ENCODE measurements around the gene SZRD1.
A peak's percentile ranks its signal among the peaks of the same experiment; 100 is the strongest.

SZRD1 gene

GRCh38 chr1:16397120-16397519 is 30.1 kb downstream of the SZRD1 start:
- DNase-seq, result no peak

GRCh38 chr1:16398371-16398953 is 31.4 kb downstream of the SZRD1 start:
- DNase-seq, result no peak

GRCh38 chr1:16402742-16403141 is 35.7 kb downstream of the SZRD1 start:
- no peak for DNase-seq

- no peak for DNase-seq
Observed at GRCh38 chr1:16405441-16405840, 38.4 kb downstream of the SZRD1 start.

GRCh38 chr1:16406868-16407267 is 39.8 kb downstream of the SZRD1 start:
- DNase-seq, result no peak

- DNase-seq, result no peak
Observed at GRCh38 chr1:16409536-16410152, 42.6 kb downstream of the SZRD1 start.

GRCh38 chr1:16410803-16411202 is 43.8 kb downstream of the SZRD1 start:
- DNase-seq, result no peak

- DNase-seq, result no peak
Observed at GRCh38 chr1:16413191-16413590, 46.1 kb downstream of the SZRD1 start.

GRCh38 chr1:16418823-16419425 is 51.9 kb downstream of the SZRD1 start:
- DNase-seq, result no peak

- DNase-seq, result no peak
Observed at GRCh38 chr1:16420424-16421118, 53.5 kb downstream of the SZRD1 start.

GRCh38 chr1:16421201-16421600 is 54.2 kb downstream of the SZRD1 start:
- DNase-seq, result no peak

GRCh38 chr1:16422041-16422440 is 55.0 kb downstream of the SZRD1 start:
- DNase-seq, result no peak

- DNase-seq, result no peak
Observed at GRCh38 chr1:16425125-16426025, 58.3 kb downstream of the SZRD1 start.

GRCh38 chr1:16430606-16431005 is 63.6 kb downstream of the SZRD1 start:
- DNase-seq, result no peak

- DNase-seq, result no peak
Observed at GRCh38 chr1:16433030-16433429, 66.0 kb downstream of the SZRD1 start.

- no peak for DNase-seq
Observed at GRCh38 chr1:16434007-16434406, 67.0 kb downstream of the SZRD1 start.

GRCh38 chr1:16434501-16434900 is 67.5 kb downstream of the SZRD1 start:
- DNase-seq, result peak; percentile 36

GRCh38 chr1:16436946-16437474 is 70.0 kb downstream of the SZRD1 start, which contains the start of gene SPATA21:
TSS of gene SPATA21 (minus strand) at chr1:16437424. CDS start at chr1:16431371, 6,053 bp downstream.
- DNase-seq, result no peak

- DNase-seq, result no peak
Observed at GRCh38 chr1:16438516-16438915, 71.5 kb downstream of the SZRD1 start.

GRCh38 chr1:16438924-16439323 is 71.9 kb downstream of the SZRD1 start:
- no peak for DNase-seq

GRCh38 chr1:16440131-16440469 is 73.1 kb downstream of the SZRD1 start:
- no peak for DNase-seq

Data from fibroblast of skin of abdomen (primary cell).